Mesenchymal stem cell (in vitro differentiated cells and primary cell): ENCODE measurements around the gene TOP1.

ENCODE experiments used
- DNase-seq: peaks from one replicate; pipeline ENCODE4 v3.0.0-alpha.2; 2013
- H2AFZ ChIP-seq: one replicate; pipeline ENCODE4 v1.6.1; 2013; ENCODE audit warnings: low read depth, mild to moderate bottlenecking, control low read depth, inconsistent platforms, low read length, moderate library complexity
- H2AK5ac ChIP-seq: 2 replicates; pipeline ENCODE4 v1.6.1; 2013; ENCODE audit warnings: low read length, moderate library complexity, mild to moderate bottlenecking, inconsistent platforms; ENCODE audit not compliant: severe bottlenecking
- H2BK120ac ChIP-seq: one replicate; pipeline ENCODE4 v1.6.1; 2013; ENCODE audit warnings: low read depth, mild to moderate bottlenecking, inconsistent platforms, low read length, moderate library complexity
- H2BK12ac ChIP-seq, 2 experiments: one replicate each; pipeline ENCODE4 v1.6.1; 2013; ENCODE audit warnings: inconsistent platforms in 2 of 2, low read length in 2 of 2, mild to moderate bottlenecking in 2 of 2, moderate library complexity in 2 of 2, control low read depth in 1 of 2
- H2BK15ac ChIP-seq: one replicate; pipeline ENCODE4 v1.6.1; 2013; ENCODE audit warnings: mild to moderate bottlenecking, low read depth, inconsistent platforms; ENCODE audit not compliant: poor library complexity, severe bottlenecking
- H2BK5ac ChIP-seq: 2 replicates; pipeline ENCODE4 v1.6.1; 2013; ENCODE audit warnings: low read depth, mild to moderate bottlenecking, low read length, control low read depth, inconsistent platforms; ENCODE audit not compliant: poor library complexity, severe bottlenecking
- H3K14ac ChIP-seq, 2 experiments: one replicate each; pipeline ENCODE4 v1.6.1; 2013; ENCODE audit warnings: inconsistent platforms in 2 of 2, low read length in 2 of 2, control low read depth in 1 of 2, mild to moderate bottlenecking in 1 of 2, moderate library complexity in 1 of 2
- H3K18ac ChIP-seq, 2 experiments: one replicate each; pipeline ENCODE4 v1.6.1; 2013; ENCODE audit warnings: inconsistent platforms in 2 of 2, low read length in 2 of 2, control low read depth in 1 of 2, low read depth in 1 of 2, mild to moderate bottlenecking in 1 of 2
- H3K23ac ChIP-seq, 2 experiments: one replicate each; pipeline ENCODE4 v1.6.1; 2013; ENCODE audit warnings: inconsistent platforms in 2 of 2, low read length in 2 of 2, mild to moderate bottlenecking in 2 of 2, moderate library complexity in 2 of 2, control low read depth in 1 of 2
- H3K27ac ChIP-seq: 2 replicates; pipeline ENCODE4 v1.5.1; 2013; ENCODE audit warnings: mild to moderate bottlenecking, moderate library complexity, low read length, control low read depth, inconsistent platforms; ENCODE audit not compliant: poor library complexity, severe bottlenecking
- H3K27me3 ChIP-seq, 2 experiments: 2 replicates each; pipeline versions ENCODE4 v1.6.1 to v1.7.0; 2013; ENCODE audit warnings: low read length in 2 of 2, mild to moderate bottlenecking in 2 of 2, moderate library complexity in 2 of 2, control low read depth in 1 of 2, inconsistent platforms in 1 of 2; ENCODE audit not compliant: control insufficient read depth in 1 of 2, insufficient read depth in 1 of 2
- H3K36me3 ChIP-seq, 2 experiments: 2 replicates each; pipeline versions ENCODE4 v1.6.1 to v1.7.0; 2013; ENCODE audit warnings: low read length in 2 of 2, control low read depth in 1 of 2, inconsistent platforms in 1 of 2, low read depth in 1 of 2, mild to moderate bottlenecking in 1 of 2; ENCODE audit not compliant: insufficient read depth in 2 of 2, control insufficient read depth in 1 of 2
- H3K4ac ChIP-seq, 2 experiments: one replicate each; pipeline ENCODE4 v1.6.1; 2013; ENCODE audit warnings: inconsistent platforms in 2 of 2, low read length in 2 of 2, mild to moderate bottlenecking in 2 of 2, moderate library complexity in 2 of 2, control low read depth in 1 of 2, low read depth in 1 of 2
- H3K4me1 ChIP-seq: 2 replicates; pipeline ENCODE4 v1.6.1; 2013; ENCODE audit warnings: low read depth, low read length, control low read depth; ENCODE audit not compliant: control insufficient read depth, insufficient read depth
- H3K4me2 ChIP-seq: 2 replicates; pipeline ENCODE4 v1.6.1; 2013; ENCODE audit warnings: low read length, mild to moderate bottlenecking, inconsistent platforms; ENCODE audit not compliant: poor library complexity, severe bottlenecking
- H3K4me3 ChIP-seq, 2 experiments: 2 replicates each; pipeline versions ENCODE4 v1.5.1 to v1.7.0; 2013; ENCODE audit warnings: low read length in 2 of 2, mild to moderate bottlenecking in 2 of 2, control low read depth in 1 of 2, low read depth in 1 of 2; ENCODE audit not compliant: insufficient read depth in 1 of 2
- H3K79me1 ChIP-seq: replicated peaks from 2 replicates; pipeline ENCODE4 v1.6.1; 2013; ENCODE audit warnings: mild to moderate bottlenecking, control low read depth, low read length, inconsistent platforms; ENCODE audit not compliant: poor library complexity, severe bottlenecking
- H3K9ac ChIP-seq: 2 replicates; pipeline ENCODE4 v1.7.0; 2013; ENCODE audit warnings: mild to moderate bottlenecking, low read length, moderate library complexity
- H3K9me3 ChIP-seq: 2 replicates; pipeline ENCODE4 v1.7.0; 2013; ENCODE audit warnings: mild to moderate bottlenecking, low read length; ENCODE audit not compliant: control insufficient read depth
- H4K8ac ChIP-seq: one replicate; pipeline ENCODE4 v1.6.1; 2013; ENCODE audit warnings: inconsistent platforms, mild to moderate bottlenecking, low read length, moderate library complexity
- H4K91ac ChIP-seq: one replicate; pipeline ENCODE4 v1.6.1; 2013; ENCODE audit warnings: mild to moderate bottlenecking, low read length, inconsistent platforms
- WGBS: methylation state at CpG from one replicate; pipeline ENCODE4 v1.1.7; 2013; ENCODE audit warnings: mixed read lengths; 5-methylcytosine and 5-hydroxymethylcytosine counted together

TOP1 gene

DNA sequence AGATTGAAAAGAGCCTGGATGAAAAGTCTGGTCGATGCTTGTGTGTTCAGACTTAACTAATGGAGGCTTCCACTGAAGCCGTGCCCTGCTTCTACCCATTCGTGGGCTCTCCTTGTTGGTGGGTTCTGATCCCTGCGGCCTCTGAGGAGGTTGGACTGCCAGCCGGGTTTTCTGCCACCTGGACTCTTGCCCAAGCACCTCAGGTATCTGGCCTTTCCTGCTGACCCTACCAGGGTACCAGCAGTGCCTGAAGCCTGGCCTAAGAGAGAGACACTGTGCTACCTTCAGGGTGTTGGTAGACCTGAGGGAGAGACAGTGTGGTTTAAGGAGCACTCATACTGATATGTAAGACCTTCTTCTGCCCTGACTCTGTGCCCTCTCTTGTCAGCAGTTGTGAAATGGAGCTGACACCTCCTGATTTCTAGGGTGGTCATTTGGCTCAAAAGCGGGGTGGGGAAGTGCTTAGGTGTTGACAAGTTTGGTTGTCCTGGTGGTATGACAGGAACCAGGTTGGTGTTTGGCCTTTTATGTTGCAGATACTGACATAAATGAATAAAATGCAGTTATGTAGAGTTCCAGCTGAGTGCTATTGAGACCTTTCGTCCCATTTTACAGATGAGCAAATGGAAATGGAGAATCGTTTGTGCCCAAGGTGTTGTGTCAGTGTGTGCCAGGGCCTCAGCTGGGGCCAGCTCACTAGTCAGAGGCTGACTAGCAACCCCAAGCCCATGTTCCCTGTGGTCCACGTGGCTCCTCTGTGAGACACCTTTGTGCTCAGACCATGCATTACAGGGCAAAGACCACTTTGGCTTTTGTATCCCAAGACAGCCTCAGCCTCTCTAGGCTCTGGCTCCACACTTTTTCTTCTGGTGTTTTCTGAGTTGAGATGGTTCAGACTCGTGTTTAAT, 111.9 kb downstream of the TOP1 start:
- H3K27me3 ChIP-seq, result no peaks in the 10 kb centered on the region
- no peak overlapping the region for H2BK12ac ChIP-seq
- H2BK120ac ChIP-seq, result no peak overlapping the region
- no peak overlapping the region for H3K23ac ChIP-seq
- H3K9ac ChIP-seq, result peak overlapping the region; percentile 24
- peaks cover 6% of the 10 kb centered on the region for H3K79me1 ChIP-seq
- H2BK5ac ChIP-seq, result no peak overlapping the region
- no peak overlapping the region for H4K8ac ChIP-seq
- H3K4ac ChIP-seq, result no peak overlapping the region
- no peak overlapping the region for H3K14ac ChIP-seq
- H2BK15ac ChIP-seq, result no peak overlapping the region
- H4K91ac ChIP-seq, result peak overlapping the region; percentile 10
- DNase-seq, result no peak
- peaks cover 47% of the 10 kb centered on the region for H3K4me1 ChIP-seq
- H3K4me2 ChIP-seq, result no peak overlapping the region
- no peak overlapping the region for H3K18ac ChIP-seq
- H3K9me3 ChIP-seq, result no peaks in the 10 kb centered on the region
- H2AFZ ChIP-seq, result no peak overlapping the region
- H2AK5ac ChIP-seq, result peak overlapping the region; percentile 60
- peak overlapping the region; percentile 28 for H3K27ac ChIP-seq
- WGBS, result 76% methylated on average over 10 of the region's 10 CpGs
- H3K4me3 ChIP-seq, result no peak overlapping the region
- peaks cover 0 to 9% of the 10 kb centered on the region in 2 experiments for H3K36me3 ChIP-seq

- H3K4me3 ChIP-seq, result no peak overlapping the region
- peak overlapping the region in 1 of 2 experiments; percentile 5 for H3K23ac ChIP-seq
- H4K8ac ChIP-seq, result no peak overlapping the region
- H2BK15ac ChIP-seq, result no peak overlapping the region
- no peak overlapping the region for H2AFZ ChIP-seq
- no peak overlapping the region for H3K4ac ChIP-seq
- no peaks in the 10 kb centered on the region for H3K9me3 ChIP-seq
- H3K18ac ChIP-seq, result peak overlapping the region; percentile 40 to 52
- peak overlapping the region; percentile 10 for H4K91ac ChIP-seq
- H2BK5ac ChIP-seq, result no peak overlapping the region
- no peaks in the 10 kb centered on the region for H3K27me3 ChIP-seq
- H3K9ac ChIP-seq, result peak overlapping the region; percentile 24
- H3K36me3 ChIP-seq, result peaks cover 0 to 14% of the 10 kb centered on the region in 2 experiments
- peak overlapping the region; percentile 60 for H2AK5ac ChIP-seq
- peaks cover 7% of the 10 kb centered on the region for H3K79me1 ChIP-seq
- H3K14ac ChIP-seq, result peak overlapping the region in 1 of 2 experiments; percentile 38
- peaks cover 44% of the 10 kb centered on the region for H3K4me1 ChIP-seq
- WGBS, result 8% methylated on average over 8 of the region's 8 CpGs
- DNase-seq, result peak; percentile 90
- H3K4me2 ChIP-seq, result peak overlapping the region; percentile 25
- H3K27ac ChIP-seq, result peak overlapping the region; percentile 28
- H2BK12ac ChIP-seq, result peak overlapping the region in 1 of 2 experiments; percentile 19
- no peak overlapping the region for H2BK120ac ChIP-seq
These were observed 112.7 kb downstream of the TOP1 start for GRCh38 chr20:41141153-41141815.

DNA sequence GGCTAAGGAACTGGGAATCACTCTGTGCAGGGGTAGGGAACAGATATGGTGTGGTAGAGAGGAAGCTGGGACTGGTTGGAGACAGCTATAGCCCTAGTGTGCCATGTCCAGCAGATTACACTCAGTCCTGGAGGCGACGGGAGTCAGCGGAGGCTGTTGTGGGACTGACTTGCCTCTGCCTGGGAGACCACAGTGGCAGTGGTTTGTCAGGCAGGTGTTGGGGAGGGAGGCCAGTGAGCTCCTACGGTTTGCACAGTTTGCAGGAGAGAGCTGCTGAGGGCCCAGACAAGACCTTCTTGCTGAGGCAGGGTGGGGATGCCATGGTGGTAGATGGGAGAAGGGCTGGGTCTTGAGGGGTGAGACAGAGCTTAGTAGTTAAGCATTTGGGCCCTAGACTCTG, 113.6 kb downstream of the TOP1 start:
- no peak overlapping the region for H2AFZ ChIP-seq
- no peak overlapping the region for H3K9ac ChIP-seq
- H2BK12ac ChIP-seq, result peak overlapping the region in 1 of 2 experiments; percentile 40
- H3K18ac ChIP-seq, result peak overlapping the region in 1 of 2 experiments; percentile 18
- H3K27me3 ChIP-seq, result no peaks in the 10 kb centered on the region
- no peak overlapping the region for H2BK5ac ChIP-seq
- H3K4me2 ChIP-seq, result no peak overlapping the region
- no peak overlapping the region for H2BK120ac ChIP-seq
- no peak overlapping the region for H4K8ac ChIP-seq
- no peaks in the 10 kb centered on the region for H3K9me3 ChIP-seq
- no peak overlapping the region for H3K4me3 ChIP-seq
- 94% methylated on average over 4 of the region's 4 CpGs for WGBS
- no peak overlapping the region for H2BK15ac ChIP-seq
- no peak for DNase-seq
- no peak overlapping the region for H3K27ac ChIP-seq
- H3K23ac ChIP-seq, result no peak overlapping the region
- peaks cover 7% of the 10 kb centered on the region for H3K79me1 ChIP-seq
- peaks cover 40% of the 10 kb centered on the region for H3K4me1 ChIP-seq
- H3K36me3 ChIP-seq, result peaks cover 0 to 15% of the 10 kb centered on the region in 2 experiments
- peak overlapping the region in 1 of 2 experiments; percentile 57 for H3K14ac ChIP-seq
- H3K4ac ChIP-seq, result no peak overlapping the region
- no peak overlapping the region for H4K91ac ChIP-seq
- no peak overlapping the region for H2AK5ac ChIP-seq

- Histone ChIP-seq H2AFZ (no peak overlapping the region), H3K23ac (no peak overlapping the region), H4K8ac (no peak overlapping the region), H3K36me3 (peaks cover 0 to 15% of the 10 kb centered on the region in 2 experiments), H3K4ac (no peak overlapping the region), H2AK5ac (no peak overlapping the region), H2BK12ac (no peak overlapping the region), H4K91ac (peak overlapping the region; percentile 22), H2BK120ac (no peak overlapping the region), H2BK15ac (no peak overlapping the region), H3K9ac (no peak overlapping the region), H3K18ac (peak overlapping the region in 1 of 2 experiments; percentile 35), H3K27me3 (no peaks in the 10 kb centered on the region), H2BK5ac (no peak overlapping the region), H3K4me1 (peaks cover 42% of the 10 kb centered on the region), H3K4me2 (no peak overlapping the region), H3K79me1 (peaks cover 7% of the 10 kb centered on the region), H3K14ac (peak overlapping the region in 1 of 2 experiments; percentile 19), H3K27ac (no peak overlapping the region), H3K9me3 (no peaks in the 10 kb centered on the region), H3K4me3 (no peak overlapping the region)
- no peak for DNase-seq
- 83% methylated on average over 4 of the region's 5 CpGs for WGBS
These were observed 114.3 kb downstream of the TOP1 start for GRCh38 chr20:41142919-41143318.
